ENCODE results near the gene DAZAP1.

Gene DAZAP1

DNA sequence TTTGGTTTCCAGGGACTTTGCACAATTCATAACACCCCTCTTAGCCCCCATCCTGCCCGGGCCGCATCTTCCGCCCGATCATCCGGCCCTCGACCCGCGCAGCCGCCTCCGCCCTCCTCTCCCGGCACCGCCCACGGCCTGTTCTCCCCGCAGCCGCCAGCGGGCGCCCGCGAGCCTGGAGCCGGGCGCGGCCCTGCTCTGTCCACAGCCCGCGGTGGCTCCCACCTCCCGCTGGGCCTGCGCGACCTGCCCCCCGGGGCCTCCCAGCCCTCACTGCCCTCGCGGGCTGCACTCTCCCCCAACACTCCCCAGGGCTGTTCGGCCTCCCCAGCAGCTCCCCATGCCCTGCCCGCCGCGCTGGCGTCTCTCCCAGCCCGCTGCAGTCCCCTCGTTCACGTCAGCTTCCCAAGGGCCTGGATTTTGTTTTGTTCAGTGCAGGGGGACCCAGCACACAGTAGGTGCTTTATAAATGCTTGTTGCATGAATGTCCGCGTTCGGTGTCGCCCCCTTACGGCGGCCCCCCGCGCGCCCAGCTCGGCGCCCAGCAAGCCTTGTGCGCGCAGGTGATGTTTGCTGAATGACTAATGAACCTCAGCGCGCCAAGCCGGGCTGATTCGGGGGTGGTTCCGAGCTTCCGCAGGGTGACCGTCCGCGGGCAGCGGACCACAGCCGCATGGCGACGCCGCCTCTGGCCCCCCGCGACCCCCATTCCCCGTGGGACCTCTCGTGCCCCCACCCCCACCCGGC lies 38.0 kb downstream of the DAZAP1 start:
- in situ Hi-C loops (cut with MboI; ENCODE audit: low pct_unique_long_range_greater_than_20kb, low sequenced_read_pairs, unreplicated experiment): no loop called here
- TF ChIP-seq, protein P1, sequence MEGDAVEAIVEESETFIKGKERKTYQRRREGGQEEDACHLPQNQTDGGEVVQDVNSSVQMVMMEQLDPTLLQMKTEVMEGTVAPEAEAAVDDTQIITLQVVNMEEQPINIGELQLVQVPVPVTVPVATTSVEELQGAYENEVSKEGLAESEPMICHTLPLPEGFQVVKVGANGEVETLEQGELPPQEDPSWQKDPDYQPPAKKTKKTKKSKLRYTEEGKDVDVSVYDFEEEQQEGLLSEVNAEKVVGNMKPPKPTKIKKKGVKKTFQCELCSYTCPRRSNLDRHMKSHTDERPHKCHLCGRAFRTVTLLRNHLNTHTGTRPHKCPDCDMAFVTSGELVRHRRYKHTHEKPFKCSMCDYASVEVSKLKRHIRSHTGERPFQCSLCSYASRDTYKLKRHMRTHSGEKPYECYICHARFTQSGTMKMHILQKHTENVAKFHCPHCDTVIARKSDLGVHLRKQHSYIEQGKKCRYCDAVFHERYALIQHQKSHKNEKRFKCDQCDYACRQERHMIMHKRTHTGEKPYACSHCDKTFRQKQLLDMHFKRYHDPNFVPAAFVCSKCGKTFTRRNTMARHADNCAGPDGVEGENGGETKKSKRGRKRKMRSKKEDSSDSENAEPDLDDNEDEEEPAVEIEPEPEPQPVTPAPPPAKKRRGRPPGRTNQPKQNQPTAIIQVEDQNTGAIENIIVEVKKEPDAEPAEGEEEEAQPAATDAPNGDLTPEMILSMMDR (IDR thresholded peaks at IDR 0.05; ENCODE audit: extremely low read depth, insufficient read depth, missing control alignments): peak; percentile 99
- peak; percentile 98 for DNase-seq (ENCODE audit: low spot score)

DNA sequence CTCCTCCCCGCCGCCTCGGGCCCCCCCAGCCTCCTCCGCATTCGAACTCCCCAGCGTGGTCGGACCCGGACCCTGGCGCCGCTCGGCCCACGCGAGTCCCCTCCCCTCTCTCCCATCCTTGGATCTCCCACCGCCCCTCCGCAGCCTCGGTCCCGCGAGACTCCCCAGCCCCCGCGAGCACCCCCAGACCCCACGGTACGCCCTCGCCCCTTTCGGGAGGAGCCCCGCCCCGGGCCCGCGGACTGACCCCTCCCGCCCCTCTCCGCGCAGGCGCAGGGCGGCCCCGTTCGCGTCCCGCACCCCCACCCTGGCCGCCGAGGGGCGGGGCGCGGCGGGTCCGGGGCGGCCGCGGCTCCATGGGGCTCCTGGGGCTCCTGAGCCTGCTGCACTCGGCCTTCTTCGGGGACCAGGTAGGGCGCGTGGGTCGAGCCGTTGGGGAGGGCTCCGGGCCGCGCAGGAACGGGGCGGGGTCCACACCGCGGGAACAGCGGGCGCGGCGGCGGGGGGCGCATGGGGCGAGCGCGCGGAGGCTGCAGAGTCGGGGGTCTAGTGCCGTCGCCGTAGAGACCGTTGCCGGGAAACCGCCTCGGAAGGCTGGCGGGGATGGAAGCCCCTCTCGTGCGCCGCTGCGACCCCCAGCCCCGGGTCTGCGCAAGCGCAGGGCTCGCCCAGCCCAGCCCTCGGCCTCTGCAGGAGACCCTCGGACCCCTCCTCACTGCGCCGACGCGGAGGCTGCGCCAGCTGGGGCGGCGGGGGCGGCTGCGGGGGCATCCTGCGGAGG lies 38.7 kb downstream of the DAZAP1 start:
- peak; percentile 86 for DNase-seq (ENCODE audit: low spot score)
- TF ChIP-seq, protein P1 (IDR thresholded peaks at IDR 0.05; ENCODE audit: extremely low read depth, insufficient read depth, missing control alignments): no peak
- in situ Hi-C loops (cut with MboI; ENCODE audit: low pct_unique_long_range_greater_than_20kb, low sequenced_read_pairs, unreplicated experiment): no loop called here

DNA sequence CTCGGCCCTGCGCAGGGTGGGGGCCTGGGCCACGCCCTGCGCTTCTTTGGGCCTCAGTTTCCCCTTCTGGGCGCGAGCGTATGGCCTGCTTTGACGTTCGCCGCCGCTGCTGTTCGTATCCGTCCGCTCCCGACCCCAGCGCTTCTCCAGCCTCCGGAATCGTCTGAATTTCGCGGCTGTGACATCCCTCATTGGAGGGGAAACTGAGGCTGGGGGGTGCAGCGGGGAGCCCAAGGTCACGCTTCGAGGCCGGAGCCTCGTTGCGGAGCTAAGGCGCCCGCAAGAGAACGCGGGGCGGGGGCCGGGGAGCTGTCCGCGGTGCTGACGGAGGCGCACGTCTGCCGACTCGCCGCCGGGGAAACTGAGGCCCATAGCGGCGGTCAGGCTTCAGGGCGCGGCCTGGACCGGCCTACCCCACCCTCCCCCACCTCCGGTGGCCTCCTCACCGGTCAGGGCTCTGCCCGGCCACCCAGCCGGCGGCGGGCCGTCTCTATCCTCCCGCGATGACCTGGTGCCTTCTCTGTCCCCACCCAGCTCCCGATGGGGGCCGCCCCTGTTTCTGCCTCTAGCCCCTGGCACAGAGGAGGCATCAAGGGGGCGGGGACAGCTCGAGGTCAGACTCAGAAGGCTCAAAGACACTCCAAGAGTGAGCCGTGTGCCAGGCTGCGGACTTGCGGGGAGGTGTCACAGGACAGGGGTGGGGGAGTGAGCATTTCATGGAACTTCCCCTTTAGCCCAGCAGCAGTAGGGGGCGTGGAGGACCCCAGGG lies 39.5 kb downstream of the DAZAP1 start:
- TF ChIP-seq, protein P1 (IDR thresholded peaks at IDR 0.05; ENCODE audit: extremely low read depth, insufficient read depth, missing control alignments): no peak
- in situ Hi-C loops (cut with MboI; ENCODE audit: low pct_unique_long_range_greater_than_20kb, low sequenced_read_pairs, unreplicated experiment): no loop called here
- no peak for DNase-seq (ENCODE audit: low spot score)

DNA sequence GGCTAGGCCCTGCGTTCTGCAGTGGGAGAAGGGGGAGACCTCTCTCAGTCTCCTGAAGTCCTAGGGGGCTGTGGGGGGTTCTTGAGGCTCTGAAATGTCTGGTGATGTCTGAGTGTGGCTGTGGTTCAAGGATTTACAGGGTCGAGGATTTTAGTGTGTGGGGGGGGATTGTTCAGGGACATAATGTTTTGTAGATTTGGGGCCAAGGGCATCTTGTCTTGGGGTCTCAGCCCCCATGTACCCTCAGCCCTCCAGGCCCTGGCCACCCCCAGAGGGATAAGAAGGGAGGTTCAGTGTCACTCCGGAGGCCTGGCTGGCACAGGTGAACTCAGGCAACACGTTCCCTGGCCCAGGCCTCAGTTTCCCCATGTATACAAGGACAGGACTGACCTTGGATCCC lies 40.1 kb downstream of the DAZAP1 start:
- no peak for DNase-seq (ENCODE audit: low spot score)

DNA sequence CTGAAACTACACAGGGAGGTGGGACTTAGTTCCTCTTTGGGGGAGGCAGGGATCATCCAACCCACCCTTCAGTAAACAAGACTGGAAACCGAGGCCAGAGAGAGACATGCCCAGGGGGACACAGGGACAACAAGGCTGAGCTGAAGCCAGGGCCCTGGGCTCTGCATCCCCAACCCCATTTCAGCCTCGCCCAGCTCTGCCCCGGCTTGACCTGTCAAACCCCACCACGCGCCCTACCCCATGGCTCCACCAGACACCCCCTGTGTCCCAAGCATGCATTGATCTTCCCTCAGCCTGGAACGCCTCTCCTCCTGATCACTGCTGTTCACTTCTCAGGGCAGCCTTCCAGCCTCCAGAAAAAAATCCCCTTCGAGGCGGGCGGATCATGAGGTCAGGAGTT lies 40.6 kb downstream of the DAZAP1 start:
- DNase-seq (ENCODE audit: low spot score): no peak
- in situ Hi-C loops (cut with MboI; ENCODE audit: low pct_unique_long_range_greater_than_20kb, low sequenced_read_pairs, unreplicated experiment): no loop called here
- TF ChIP-seq, protein P1 (IDR thresholded peaks at IDR 0.05; ENCODE audit: extremely low read depth, insufficient read depth, missing control alignments): no peak

More for the DNA sequence above, 40.1 kb downstream of the DAZAP1 start:
- in situ Hi-C loops (cut with MboI; ENCODE audit: low pct_unique_long_range_greater_than_20kb, low sequenced_read_pairs, unreplicated experiment): no loop called here
- TF ChIP-seq, protein P1 (IDR thresholded peaks at IDR 0.05; ENCODE audit: extremely low read depth, insufficient read depth, missing control alignments): no peak

Data from GM13977 (cell line).